HepG2 (cell line): Measurements from ENCODE around the gene TLR9. TPM values are rescaled to one million over a fixed set of nuclear protein-coding genes. Genes with fewer than 3 reads are reported as not detected.

Source experiments
- KDM2A ChIP-seq: sonication (generic); formaldehyde crosslinking; IDR thresholded peaks from 2 replicates; pipeline ENCODE4 v1.4.0; 2020; ENCODE audit warnings: low read depth, missing genetic modification reagents, borderline replicate concordance
- RBM39 ChIP-seq: fragments of 200-400 bp; formaldehyde crosslinking; IDR thresholded peaks from one replicate; pipeline ENCODE4 v1.6.1; 2018; ENCODE audit warnings: antibody characterized with exemption, mild to moderate bottlenecking, low read depth, low read length; ENCODE audit not compliant: poor library complexity, severe bottlenecking
- REL ChIP-seq: sonication (generic); formaldehyde crosslinking; conservative IDR thresholded peaks from 2 replicates; pipeline ENCODE4 v1.8.0; 2022; ENCODE audit warnings: mild to moderate bottlenecking, missing genetic modification reagents, moderate library complexity
- SATB2 ChIP-seq: sonication (generic); formaldehyde crosslinking; IDR thresholded peaks from 2 replicates; pipeline ENCODE4 v1.5.0; 2020; ENCODE audit warnings: missing genetic modification reagents
- SETDB1 ChIP-seq: sonication (generic); formaldehyde crosslinking; IDR thresholded peaks from 2 replicates; pipeline ENCODE4 v1.5.1; 2020; ENCODE audit warnings: missing genetic modification reagents, mild to moderate bottlenecking, borderline replicate concordance
- SNRNP70 ChIP-seq: fragments of 200-400 bp; formaldehyde crosslinking; IDR thresholded peaks from 2 replicates; pipeline ENCODE4 v1.6.1; 2017; ENCODE audit warnings: mild to moderate bottlenecking, low read depth, low read length, moderate library complexity
- TRIM24 ChIP-seq: sonication (generic); formaldehyde crosslinking; IDR thresholded peaks from 2 replicates; pipeline ENCODE4 v1.8.0; 2022; ENCODE audit warnings: mild to moderate bottlenecking, missing genetic modification reagents
- ZFP90 ChIP-seq: sonication (generic); formaldehyde crosslinking; IDR thresholded peaks from 2 replicates; pipeline ENCODE4 v1.8.0; 2022; ENCODE audit warnings: missing genetic modification reagents, mild to moderate bottlenecking, inconsistent platforms, borderline replicate concordance
- ZNF616 ChIP-seq: sonication (generic); formaldehyde crosslinking; IDR thresholded peaks from 2 replicates; pipeline ENCODE4 v1.5.0; 2020; ENCODE audit warnings: low read depth, mild to moderate bottlenecking, missing genetic modification reagents
- polyA plus RNA-seq, 8 experiments: library from polyadenylated mRNA; depleted of rRNA in 3 of 8; stranded (reverse) in 7 of 8; unstranded in 1 of 8; fragments of >200 nt; fragmentation: Illumina TruSeq in 4 of 8; extraction: Trizol in 4 of 8; gene quantifications; 2 replicates each; pipeline versions ENCODE4 v1.2.1 to v1.2.3, GENCODE V29; 2011 to 2016; ENCODE audit warnings: low read depth in 4 of 8, missing spikeins in 1 of 8, mixed read lengths in 1 of 8; ENCODE audit not compliant: insufficient read depth in 1 of 8
- total RNA-seq, 5 experiments: library from RNA; depleted of rRNA; stranded (reverse); fragments of >200 nt; fragmentation: Illumina TruSeq; extraction: Trizol; gene quantifications; 2 replicates each; pipeline ENCODE4 v1.2.3, GENCODE V29; 2016; ENCODE audit warnings: low read depth in 1 of 5
- TF ChIP-seq, protein P1 (sequence below): IDR thresholded peaks from 2 replicates; pipeline ENCODE4 v1.6.1; 2016; ENCODE audit warnings: low read depth, missing genetic modification reagents, missing compliant biosample characterization
- TF ChIP-seq, protein P2 (sequence below): sonication (generic); formaldehyde crosslinking; IDR thresholded peaks from 2 replicates; pipeline ENCODE4 v1.4.0; 2020; ENCODE audit warnings: missing genetic modification reagents
- TF ChIP-seq, protein P3 (sequence below): sonication (generic); formaldehyde crosslinking; IDR thresholded peaks from 2 replicates; pipeline ENCODE4 v1.8.0; 2022; ENCODE audit warnings: mild to moderate bottlenecking, missing genetic modification reagents, borderline replicate concordance
- TF ChIP-seq, protein P4 (sequence below): sonication (generic); formaldehyde crosslinking; IDR thresholded peaks from 2 replicates; pipeline ENCODE4 v1.4.0; 2020; ENCODE audit warnings: missing genetic modification reagents

The TLR9 gene
- total and polyA plus RNA-seq, 2 of the 13 experiments (the other 11 are each of a cell fraction or from before 2014, with no cell fraction given): not detected

DNA sequence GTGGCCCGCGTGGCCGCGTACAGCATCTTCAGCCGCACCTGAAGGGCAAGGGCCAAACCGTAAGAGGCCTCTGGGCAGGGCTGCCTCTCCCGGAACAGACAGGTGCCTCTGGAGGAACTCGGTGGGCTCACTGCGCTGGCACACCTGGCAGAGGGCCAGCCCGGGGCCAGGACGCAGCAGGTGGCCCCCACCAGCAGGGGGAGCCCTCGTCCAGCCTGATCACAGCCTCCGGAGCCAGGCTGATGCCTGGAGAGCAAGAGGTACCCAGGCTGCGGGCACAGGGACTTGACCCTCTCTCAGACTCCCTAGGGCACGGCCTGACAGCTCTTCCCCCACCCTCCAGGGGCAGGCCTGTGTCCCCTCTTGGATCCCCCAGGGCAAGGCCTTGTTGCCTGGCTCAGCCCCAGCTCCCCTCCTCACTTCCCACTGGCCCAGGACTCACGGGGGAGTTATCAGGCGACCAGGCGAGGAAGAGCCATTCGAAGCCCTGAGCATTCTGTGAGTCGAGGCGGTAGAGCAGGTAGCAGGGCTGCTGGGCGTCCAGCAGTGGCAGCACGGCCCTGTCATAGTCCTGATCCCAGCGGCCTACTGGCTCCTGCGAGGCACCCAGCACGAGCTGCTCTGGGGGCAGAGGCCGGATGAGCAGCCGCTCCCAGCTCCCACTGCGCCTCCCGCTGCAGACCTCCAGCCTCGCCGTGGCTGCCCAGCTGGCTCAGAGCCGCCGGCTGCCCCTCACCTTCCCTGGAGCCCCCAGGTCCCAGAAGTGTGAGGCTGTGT is 6.2 kb upstream of the TLR9 start (continued):
- TF ChIP-seq, protein P1, sequence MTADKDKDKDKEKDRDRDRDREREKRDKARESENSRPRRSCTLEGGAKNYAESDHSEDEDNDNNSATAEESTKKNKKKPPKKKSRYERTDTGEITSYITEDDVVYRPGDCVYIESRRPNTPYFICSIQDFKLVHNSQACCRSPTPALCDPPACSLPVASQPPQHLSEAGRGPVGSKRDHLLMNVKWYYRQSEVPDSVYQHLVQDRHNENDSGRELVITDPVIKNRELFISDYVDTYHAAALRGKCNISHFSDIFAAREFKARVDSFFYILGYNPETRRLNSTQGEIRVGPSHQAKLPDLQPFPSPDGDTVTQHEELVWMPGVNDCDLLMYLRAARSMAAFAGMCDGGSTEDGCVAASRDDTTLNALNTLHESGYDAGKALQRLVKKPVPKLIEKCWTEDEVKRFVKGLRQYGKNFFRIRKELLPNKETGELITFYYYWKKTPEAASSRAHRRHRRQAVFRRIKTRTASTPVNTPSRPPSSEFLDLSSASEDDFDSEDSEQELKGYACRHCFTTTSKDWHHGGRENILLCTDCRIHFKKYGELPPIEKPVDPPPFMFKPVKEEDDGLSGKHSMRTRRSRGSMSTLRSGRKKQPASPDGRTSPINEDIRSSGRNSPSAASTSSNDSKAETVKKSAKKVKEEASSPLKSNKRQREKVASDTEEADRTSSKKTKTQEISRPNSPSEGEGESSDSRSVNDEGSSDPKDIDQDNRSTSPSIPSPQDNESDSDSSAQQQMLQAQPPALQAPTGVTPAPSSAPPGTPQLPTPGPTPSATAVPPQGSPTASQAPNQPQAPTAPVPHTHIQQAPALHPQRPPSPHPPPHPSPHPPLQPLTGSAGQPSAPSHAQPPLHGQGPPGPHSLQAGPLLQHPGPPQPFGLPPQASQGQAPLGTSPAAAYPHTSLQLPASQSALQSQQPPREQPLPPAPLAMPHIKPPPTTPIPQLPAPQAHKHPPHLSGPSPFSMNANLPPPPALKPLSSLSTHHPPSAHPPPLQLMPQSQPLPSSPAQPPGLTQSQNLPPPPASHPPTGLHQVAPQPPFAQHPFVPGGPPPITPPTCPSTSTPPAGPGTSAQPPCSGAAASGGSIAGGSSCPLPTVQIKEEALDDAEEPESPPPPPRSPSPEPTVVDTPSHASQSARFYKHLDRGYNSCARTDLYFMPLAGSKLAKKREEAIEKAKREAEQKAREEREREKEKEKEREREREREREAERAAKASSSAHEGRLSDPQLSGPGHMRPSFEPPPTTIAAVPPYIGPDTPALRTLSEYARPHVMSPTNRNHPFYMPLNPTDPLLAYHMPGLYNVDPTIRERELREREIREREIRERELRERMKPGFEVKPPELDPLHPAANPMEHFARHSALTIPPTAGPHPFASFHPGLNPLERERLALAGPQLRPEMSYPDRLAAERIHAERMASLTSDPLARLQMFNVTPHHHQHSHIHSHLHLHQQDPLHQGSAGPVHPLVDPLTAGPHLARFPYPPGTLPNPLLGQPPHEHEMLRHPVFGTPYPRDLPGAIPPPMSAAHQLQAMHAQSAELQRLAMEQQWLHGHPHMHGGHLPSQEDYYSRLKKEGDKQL (CRISPR knock-in tag): no peak
- TF ChIP-seq KDM2A (CRISPR knock-in tag) (no peak), RBM39 (no peak), ZFP90 (CRISPR knock-in tag) (no peak), SETDB1 (CRISPR knock-in tag) (no peak), SATB2 (CRISPR knock-in tag) (no peak), TRIM24 (no peak), ZNF616 (CRISPR knock-in tag) (no peak), REL (CRISPR knock-in tag) (no peak), SNRNP70 (no peak)
- TF ChIP-seq, protein P2, sequence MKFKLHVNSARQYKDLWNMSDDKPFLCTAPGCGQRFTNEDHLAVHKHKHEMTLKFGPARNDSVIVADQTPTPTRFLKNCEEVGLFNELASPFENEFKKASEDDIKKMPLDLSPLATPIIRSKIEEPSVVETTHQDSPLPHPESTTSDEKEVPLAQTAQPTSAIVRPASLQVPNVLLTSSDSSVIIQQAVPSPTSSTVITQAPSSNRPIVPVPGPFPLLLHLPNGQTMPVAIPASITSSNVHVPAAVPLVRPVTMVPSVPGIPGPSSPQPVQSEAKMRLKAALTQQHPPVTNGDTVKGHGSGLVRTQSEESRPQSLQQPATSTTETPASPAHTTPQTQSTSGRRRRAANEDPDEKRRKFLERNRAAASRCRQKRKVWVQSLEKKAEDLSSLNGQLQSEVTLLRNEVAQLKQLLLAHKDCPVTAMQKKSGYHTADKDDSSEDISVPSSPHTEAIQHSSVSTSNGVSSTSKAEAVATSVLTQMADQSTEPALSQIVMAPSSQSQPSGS (CRISPR knock-in tag): no peak
- TF ChIP-seq, protein P3, sequence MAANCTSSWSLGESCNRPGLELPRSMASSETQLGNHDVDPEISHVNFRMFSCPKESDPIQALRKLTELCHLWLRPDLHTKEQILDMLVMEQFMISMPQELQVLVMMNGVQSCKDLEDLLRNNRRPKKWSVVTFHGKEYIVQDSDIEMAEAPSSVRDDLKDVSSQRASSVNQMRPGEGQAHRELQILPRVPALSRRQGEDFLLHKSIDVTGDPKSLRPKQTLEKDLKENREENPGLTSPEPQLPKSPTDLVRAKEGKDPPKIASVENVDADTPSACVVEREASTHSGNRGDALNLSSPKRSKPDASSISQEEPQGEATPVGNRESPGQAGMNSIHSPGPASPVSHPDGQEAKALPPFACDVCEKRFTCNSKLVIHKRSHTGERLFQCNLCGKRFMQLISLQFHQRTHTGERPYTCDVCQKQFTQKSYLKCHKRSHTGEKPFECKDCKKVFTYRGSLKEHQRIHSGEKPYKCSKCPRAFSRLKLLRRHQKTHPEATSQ (CRISPR knock-in tag): no peak
- TF ChIP-seq, protein P4, sequence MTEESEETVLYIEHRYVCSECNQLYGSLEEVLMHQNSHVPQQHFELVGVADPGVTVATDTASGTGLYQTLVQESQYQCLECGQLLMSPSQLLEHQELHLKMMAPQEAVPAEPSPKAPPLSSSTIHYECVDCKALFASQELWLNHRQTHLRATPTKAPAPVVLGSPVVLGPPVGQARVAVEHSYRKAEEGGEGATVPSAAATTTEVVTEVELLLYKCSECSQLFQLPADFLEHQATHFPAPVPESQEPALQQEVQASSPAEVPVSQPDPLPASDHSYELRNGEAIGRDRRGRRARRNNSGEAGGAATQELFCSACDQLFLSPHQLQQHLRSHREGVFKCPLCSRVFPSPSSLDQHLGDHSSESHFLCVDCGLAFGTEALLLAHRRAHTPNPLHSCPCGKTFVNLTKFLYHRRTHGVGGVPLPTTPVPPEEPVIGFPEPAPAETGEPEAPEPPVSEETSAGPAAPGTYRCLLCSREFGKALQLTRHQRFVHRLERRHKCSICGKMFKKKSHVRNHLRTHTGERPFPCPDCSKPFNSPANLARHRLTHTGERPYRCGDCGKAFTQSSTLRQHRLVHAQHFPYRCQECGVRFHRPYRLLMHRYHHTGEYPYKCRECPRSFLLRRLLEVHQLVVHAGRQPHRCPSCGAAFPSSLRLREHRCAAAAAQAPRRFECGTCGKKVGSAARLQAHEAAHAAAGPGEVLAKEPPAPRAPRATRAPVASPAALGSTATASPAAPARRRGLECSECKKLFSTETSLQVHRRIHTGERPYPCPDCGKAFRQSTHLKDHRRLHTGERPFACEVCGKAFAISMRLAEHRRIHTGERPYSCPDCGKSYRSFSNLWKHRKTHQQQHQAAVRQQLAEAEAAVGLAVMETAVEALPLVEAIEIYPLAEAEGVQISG (CRISPR knock-in tag): no peak
